Fibroblast of mammary gland (primary cell): ENCODE measurements around the gene SERF1B.
"Not testable (repeated sequence)": the region's sequence is repeated elsewhere in the genome, so short reads cannot be mapped to it uniquely, and the experiment has no call there.

ENCODE experiments used
- DNase-seq: peaks from one replicate; pipeline ENCODE4 v3.0.0-alpha.2; 2010; ENCODE audit warnings: low read depth
- H3K4me3 ChIP-seq: 2 replicates; pipeline ENCODE4 v1.5.1; 2011; ENCODE audit warnings: low read depth, mild to moderate bottlenecking, low read length, moderate library complexity; ENCODE audit not compliant: control insufficient read depth

SERF1B gene

GRCh38 chr5:70025106-70025844 is at the start of gene SERF1B:
SERF1B (plus strand) TSS chr5:70025251; CDS start chr5:70025452, 201 bp downstream.
- DNase-seq, H3K4me3 ChIP-seq: not testable (repeated sequence)

DNA sequence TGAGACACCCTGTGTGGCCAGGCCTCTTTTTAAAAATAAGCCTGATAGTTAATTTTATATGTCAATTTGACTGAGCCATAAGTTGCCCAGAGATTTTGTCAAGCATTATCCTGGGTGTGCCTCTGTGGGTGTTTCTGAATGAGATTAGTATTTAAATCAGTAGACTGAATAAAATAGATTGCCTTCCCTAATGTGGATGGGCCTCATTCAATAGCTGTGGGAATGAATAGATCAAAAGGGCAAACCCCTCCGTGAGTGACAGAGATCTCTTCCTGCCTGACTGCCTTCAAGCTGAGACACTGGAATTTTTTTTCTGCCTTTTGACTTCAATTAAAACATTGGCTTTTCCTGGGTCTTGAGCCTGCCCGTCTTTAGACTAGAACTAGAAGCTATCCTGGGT is 33.3 kb upstream of the SERF1B start:
- H3K4me3 ChIP-seq, DNase-seq: not testable (repeated sequence)

GRCh38 chr5:69995535-69995934 is 29.5 kb upstream of the SERF1B start:
- not testable (repeated sequence) for H3K4me3 ChIP-seq, DNase-seq

- H3K4me3 ChIP-seq, DNase-seq: not testable (repeated sequence)
Observed at GRCh38 chr5:70020660-70021059, 4.4 kb upstream of the SERF1B start.

DNA sequence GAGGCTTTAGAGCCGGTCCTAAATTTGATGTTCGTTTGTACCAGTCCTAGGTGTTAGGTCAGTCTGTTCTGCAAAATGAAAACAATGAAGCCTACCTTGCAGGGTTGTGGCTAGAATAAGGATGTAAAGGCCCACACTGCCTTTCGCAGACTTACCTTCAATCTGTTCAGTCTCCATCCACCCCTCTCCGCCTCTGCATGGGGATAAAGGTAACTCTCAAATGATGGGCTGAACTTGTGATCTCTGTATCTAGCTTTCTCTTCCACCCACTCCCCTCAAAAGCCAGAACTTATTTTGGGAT is 744 bp downstream of the SERF1B start:
- not testable (repeated sequence) for DNase-seq, H3K4me3 ChIP-seq

GRCh38 chr5:70031204-70031603 is 6.2 kb downstream of the SERF1B start:
- not testable (repeated sequence) for H3K4me3 ChIP-seq, DNase-seq

DNA sequence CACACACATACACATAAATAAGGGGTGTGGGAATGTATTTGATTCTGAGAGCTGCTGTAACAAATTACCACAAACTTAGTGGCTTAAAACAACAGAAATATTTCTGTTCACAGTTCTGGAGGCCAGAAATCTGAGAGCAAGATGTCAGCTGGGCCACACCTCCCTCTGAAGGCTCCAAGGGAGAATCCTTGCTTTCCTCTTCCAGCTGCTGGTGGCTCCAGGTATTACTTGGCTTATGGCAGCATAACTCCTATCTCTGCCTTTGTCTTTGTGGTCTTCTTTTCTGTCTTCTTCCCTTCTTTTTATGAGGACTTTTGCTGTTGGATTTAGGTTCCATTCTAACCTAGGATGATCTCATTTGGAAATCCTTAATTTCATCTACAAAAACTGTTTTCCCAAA is 16.4 kb downstream of the SERF1B start:
- DNase-seq, H3K4me3 ChIP-seq: not testable (repeated sequence)

- not testable (repeated sequence) for DNase-seq, H3K4me3 ChIP-seq
Observed at GRCh38 chr5:70049790-70050142, 24.7 kb downstream of the SERF1B start.

DNA sequence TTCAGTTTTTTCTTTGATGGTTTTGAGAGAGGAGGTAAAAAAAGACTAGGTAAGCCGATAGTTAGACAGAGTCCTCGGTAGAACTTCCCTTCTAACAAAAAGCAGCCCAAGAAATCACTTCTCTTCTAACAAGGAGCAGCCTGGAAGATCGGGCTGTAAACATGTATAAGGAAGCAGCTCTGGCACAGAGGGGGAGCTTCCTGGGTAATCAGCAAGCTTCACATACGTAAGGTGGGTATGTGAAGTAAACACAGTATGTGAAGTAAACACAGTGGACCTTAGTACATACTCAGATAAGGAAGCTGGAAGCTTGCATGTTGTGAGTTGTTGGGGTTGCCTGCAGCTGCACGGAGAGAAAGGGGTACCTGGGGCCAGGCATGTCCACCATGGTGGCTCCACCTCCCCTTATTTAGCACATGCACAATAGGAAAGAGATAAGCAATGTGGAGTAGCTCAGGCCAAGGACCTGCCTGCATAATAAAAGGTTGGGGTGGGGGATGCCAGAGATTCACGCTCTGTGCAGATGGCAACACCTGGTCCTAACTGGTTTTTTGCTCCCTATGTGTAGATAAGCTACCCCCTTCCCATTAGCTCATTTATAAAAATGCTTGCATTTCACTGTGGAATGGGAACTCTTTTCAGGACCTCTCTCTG is 31.4 kb downstream of the SERF1B start:
- not testable (repeated sequence) for DNase-seq, H3K4me3 ChIP-seq

DNA sequence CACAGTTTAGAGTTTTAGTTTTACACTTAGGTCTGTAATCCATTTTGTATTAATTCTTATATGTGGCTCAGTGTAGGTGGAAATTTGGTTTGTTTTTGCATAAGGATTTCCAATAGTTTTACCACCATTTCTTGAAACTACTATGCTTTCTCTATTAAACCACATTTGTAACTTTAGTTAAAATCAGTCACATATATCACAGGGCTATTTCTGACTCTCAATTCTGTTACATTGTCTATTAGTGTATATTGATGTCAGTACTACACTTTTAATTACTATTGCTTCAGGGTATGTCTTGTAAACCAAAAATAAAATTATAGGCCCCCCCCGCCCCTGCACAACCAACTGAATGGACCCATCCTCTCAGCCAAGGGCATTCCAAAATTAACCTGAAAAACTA is 32.1 kb downstream of the SERF1B start:
- DNase-seq, H3K4me3 ChIP-seq: not testable (repeated sequence)

GRCh38 chr5:70077632-70078031 is 52.6 kb downstream of the SERF1B start:
- DNase-seq, H3K4me3 ChIP-seq: not testable (repeated sequence)

- DNase-seq, H3K4me3 ChIP-seq: not testable (repeated sequence)
Observed at GRCh38 chr5:70088907-70089464, 63.9 kb downstream of the SERF1B start.

DNA sequence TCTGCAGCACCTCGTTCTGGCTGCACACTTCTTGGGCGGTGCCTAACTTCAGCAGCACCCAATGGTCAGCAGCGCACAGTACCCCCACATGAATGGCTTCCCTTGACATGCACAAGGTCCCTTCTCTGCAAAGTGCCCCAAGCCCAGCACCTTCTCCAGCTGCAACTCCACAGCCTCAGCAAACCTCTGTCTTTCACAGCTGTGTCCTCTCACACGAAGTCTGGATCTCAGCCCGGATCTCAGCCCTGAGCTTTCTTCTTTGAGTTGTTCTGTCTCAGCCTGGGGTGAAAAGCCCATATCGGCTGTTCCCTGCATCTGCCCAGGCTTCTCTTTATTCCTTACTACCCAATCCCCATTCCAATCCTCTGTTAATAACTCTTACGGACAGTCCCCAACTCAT is 66.7 kb downstream of the SERF1B start:
- DNase-seq, H3K4me3 ChIP-seq: not testable (repeated sequence)
